ENCODE results near the gene ARL2BP. TPM values are rescaled to one million over a fixed set of nuclear protein-coding genes. Genes with fewer than 3 reads are reported as not detected.

Gene ARL2BP
- total and polyA plus RNA-seq, 2 of the 13 experiments (the other 11 are each of a cell fraction or from before 2014, with no cell fraction given): 64.3 to 67.6 TPM

- TF ChIP-seq ZNF256 (CRISPR knock-in tag; conservative IDR thresholded peaks at IDR 0.05) (no peak), ZMYM4 (CRISPR knock-in tag; IDR thresholded peaks at IDR 0.05) (peak; percentile 91), TSC22D2 (CRISPR knock-in tag; IDR thresholded peaks at IDR 0.05; ENCODE audit: borderline replicate concordance) (peak; percentile 87; the same call in 1 of the 2 replicates), RNF219 (CRISPR knock-in tag; IDR thresholded peaks at IDR 0.05) (0 out of 2 replicates have a peak, but pooled peaks have one; percentile 8), ZNF160 (CRISPR knock-in tag; IDR thresholded peaks at IDR 0.05) (peak; percentile 29; the same call in 1 of the 2 replicates), ZNF543 (CRISPR knock-in tag; IDR thresholded peaks at IDR 0.05) (peak; percentile 74; the same call in 1 of the 2 replicates), ZNF781 (CRISPR knock-in tag; IDR thresholded peaks at IDR 0.05; ENCODE audit: borderline replicate concordance, not compliant biosample characterization) (peak; percentile 9), TOE1 (CRISPR knock-in tag; IDR thresholded peaks at IDR 0.05) (no peak), CENPX (CRISPR knock-in tag; IDR thresholded peaks at IDR 0.05) (no peak), MIER2 (CRISPR knock-in tag; IDR thresholded peaks at IDR 0.05) (peak; percentile 85), ZNF878 (CRISPR knock-in tag; IDR thresholded peaks at IDR 0.05) (no peak), IKZF1 (IDR thresholded peaks at IDR 0.05) (no peak), HHEX (CRISPR knock-in tag; IDR thresholded peaks at IDR 0.05) (no peak), U2AF2 (IDR thresholded peaks at IDR 0.05; ENCODE audit: low read depth, low read length) (no peak), NR1H2 (CRISPR knock-in tag; IDR thresholded peaks at IDR 0.05; ENCODE audit: borderline replicate concordance, low read depth) (no peak; the same call in 1 of the 2 replicates), HNRNPL (IDR thresholded peaks at IDR 0.05; ENCODE audit: low read depth, low read length) (no peak), PHF21A (CRISPR knock-in tag; IDR thresholded peaks at IDR 0.05) (no peak; the same call in 1 of the 2 replicates), ZFP36L2 (CRISPR knock-in tag; IDR thresholded peaks at IDR 0.05) (peak; percentile 15), ZNF619 (CRISPR knock-in tag; IDR thresholded peaks at IDR 0.05) (peak; percentile 76; the same call in 1 of the 2 replicates), ZFX (CRISPR knock-in tag; IDR thresholded peaks at IDR 0.05; ENCODE audit: low read depth) (peak; percentile 59), KDM6A (CRISPR knock-in tag; IDR thresholded peaks at IDR 0.05; ENCODE audit: low read depth) (no peak), MIXL1 (CRISPR knock-in tag; IDR thresholded peaks at IDR 0.05) (peak; percentile 87), ZNF382 (CRISPR knock-in tag; IDR thresholded peaks at IDR 0.05; ENCODE audit: borderline replicate concordance) (no peak), SETDB1 (CRISPR knock-in tag; IDR thresholded peaks at IDR 0.05; ENCODE audit: borderline replicate concordance) (no peak), ZNF337 (CRISPR knock-in tag; IDR thresholded peaks at IDR 0.05; ENCODE audit: borderline replicate concordance, low read depth) (no peak), ZBTB42 (CRISPR knock-in tag; IDR thresholded peaks at IDR 0.05) (0 out of 2 replicates have a peak, but pooled peaks have one; percentile 21)
Measured at GRCh38 chr16:57300387-57301125, 55.5 kb downstream of the ARL2BP start (continued).
